HG03139 (cell line): Measurements from ENCODE around the gene GSDME.
"Not testable (repeated sequence)": the region's sequence is repeated elsewhere in the genome, so short reads cannot be mapped to it uniquely, and the experiment has no call there.

Experiments
- ATAC-seq: cut with Tn5 transposase; IDR thresholded peaks from one replicate; pipeline ENCODE4 v1.9.1; 2021; ENCODE audit not compliant: unreplicated experiment

Gene GSDME

DNA sequence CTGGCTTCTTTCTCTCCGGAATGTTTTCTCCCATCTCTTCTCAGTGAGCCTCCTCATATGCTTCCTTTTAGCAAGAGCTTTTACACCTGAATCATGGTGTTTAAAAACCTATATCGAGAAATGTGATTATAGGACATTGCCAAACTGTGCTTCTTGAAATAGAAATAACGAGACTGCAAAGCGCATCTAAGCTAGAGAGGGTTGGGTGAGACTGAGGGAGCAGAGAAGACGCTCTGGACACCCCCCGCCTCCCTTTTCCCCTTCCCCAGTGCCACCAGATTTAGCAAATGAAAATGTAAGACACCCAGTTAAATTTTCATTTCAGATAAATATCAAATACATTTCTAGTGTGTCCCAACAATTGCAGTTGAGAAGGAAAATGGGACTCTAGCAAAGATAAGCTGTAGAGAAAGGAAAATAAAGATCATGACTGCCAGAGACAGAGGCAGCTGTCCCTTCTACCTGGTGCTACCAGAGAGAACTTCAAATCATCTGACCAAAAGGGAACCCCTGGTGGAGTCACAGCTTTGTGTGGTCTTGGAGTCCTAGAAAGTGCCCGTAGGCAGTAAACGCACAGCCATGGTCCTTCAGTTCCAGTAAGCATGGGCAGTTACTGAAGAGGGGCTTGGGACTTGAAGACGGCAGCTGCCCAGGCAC is 14.6 kb downstream of the GSDME start:
- no peak for ATAC-seq

DNA sequence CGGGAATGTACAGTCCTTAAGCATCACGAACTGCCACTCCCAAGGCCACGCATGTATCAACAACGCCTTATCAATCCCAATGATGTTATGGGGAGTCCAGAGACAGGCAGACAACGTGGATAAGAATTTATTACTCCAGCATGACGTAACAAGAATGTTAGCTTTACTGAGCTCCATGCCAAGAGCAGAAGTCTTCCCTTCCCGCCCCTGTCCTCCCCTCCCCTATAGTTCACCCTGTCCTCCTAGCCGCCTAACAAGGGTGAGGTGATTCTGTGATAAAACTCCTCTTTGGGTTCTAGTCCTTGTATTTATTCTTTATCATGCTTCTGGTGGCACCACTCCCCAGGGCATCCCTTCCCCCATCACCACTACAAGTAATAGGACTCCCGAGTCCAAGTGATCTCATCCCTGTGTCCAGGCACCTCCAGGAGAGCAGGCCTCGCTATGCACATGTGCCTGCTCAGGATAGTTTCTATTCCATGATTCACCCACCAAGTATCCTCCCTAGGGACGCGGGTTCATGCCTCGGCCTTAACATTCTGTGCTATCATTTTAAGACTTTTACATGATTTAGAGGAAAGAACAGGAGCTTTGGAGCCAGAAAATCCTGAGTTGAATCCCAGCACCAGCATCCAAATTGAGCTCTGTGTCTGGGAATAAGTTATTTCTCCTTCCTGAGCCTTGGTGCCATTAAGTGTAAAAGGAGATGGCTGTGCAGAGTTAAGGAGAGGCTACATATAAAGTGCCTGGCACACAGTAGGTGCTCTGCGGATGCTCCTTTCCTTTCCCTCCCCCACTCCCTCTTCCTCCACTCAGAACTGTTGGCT is 15.4 kb downstream of the GSDME start:
- ATAC-seq, result no peak

DNA sequence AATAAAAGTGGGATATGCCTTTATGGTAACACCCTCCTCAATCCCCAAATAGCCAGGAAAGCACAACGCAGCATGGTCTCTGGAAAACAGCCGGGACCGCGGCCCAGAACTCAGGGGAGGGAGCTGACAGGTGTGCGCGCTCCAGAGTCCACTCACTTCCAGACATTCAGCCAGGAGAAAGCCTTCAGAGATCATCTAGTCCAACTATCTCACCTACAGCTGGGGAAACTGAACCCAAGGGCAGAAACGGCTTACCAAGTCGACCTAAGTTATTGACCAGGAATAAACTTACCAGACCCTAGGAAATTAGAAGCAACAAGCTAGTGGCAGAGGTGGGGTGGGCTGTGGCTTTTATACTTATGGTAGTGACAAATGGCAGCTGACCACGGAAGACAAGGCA is 16.4 kb downstream of the GSDME start:
- no peak for ATAC-seq

DNA sequence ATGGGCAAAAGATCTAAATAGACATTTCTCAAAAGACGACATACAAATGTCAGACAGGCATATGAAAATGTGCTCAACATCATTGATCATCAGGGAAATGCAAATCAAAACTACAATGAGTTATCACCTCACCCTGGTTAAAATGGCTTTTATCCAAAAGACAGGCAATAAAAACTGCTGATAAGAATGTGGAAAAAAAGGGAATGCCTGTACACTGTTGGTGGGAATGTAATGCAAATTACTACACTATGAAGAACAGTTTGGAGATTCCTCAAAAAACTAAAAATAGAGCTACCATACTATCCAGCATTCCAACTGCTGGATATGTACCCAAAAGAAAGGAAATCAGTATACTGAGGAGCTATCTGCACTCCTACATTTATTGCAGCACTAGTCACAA is 18.0 kb downstream of the GSDME start:
- no peak for ATAC-seq

DNA sequence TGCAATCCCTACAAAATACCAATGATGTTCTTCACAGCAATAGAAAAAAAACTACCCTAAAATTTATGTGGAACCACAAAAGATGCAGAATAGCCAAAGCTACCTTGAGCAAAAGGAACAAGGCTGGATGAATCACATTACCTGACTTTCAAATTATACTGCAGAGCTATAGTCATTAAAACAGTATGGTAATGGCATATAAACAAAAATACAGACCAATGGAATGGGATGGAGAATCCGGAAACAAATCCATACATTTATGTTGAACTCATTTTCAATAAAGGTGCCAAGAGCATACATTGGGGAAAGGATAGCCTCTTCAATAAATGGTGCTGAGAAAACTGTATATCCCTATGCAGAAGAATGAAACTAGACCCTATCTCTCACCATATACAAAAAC is 18.7 kb downstream of the GSDME start:
- no peak for ATAC-seq

DNA sequence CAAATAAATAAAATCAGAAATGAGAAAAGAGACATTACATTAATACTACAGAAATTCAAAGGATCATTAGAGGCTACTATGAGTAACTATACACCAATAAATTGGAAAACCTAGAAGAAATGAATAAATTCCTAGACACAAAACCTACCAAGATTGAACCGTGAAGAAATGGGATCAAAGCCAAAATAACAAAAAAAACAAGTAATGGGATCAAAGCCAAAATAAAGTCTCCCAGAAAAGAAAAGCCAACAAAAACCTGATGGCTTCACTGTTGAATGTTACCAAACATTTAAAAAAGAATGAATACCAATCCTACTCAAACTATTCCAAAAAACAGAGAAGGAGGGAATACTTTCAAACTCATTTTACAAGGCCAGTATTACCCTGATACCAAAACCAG is 20.0 kb downstream of the GSDME start:
- ATAC-seq, result no peak

DNA sequence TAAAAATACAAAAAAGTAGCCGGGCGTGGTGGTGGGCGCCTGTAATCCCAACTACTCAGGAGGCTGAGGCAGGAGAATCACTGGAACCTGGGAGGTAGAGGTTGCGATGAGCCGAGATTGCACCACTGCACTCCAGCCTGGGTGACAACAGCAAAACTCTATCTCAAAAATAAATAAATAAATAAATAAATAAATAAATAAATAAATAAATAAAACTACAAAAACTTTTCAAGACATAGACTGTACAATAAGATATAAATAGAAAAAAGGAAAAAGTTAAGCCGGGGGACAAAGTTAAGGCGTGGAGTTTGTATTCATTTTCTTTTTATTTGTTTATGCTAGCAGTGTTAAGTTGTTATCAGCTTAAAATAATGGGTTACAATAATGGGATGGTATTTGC is 21.7 kb downstream of the GSDME start:
- ATAC-seq, result not testable (repeated sequence)

DNA sequence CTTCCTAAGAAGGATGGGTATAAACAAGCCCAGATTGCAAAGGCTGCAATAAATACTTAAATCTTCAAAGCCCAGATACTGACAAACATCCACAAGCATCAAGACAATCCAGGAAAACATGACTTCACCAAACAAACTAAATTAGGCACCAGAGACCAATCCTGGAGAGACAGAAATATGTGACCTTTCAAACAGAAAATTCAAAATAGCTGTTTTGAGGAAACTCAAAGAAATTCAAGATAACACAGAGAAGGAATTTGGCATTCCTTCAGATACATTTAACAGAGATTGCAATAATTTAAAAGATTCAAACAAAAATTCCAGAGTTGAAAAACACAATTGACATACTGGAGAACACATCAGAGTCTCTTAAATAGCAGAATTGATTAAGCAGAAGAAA is 23.0 kb downstream of the GSDME start:
- no peak for ATAC-seq

DNA sequence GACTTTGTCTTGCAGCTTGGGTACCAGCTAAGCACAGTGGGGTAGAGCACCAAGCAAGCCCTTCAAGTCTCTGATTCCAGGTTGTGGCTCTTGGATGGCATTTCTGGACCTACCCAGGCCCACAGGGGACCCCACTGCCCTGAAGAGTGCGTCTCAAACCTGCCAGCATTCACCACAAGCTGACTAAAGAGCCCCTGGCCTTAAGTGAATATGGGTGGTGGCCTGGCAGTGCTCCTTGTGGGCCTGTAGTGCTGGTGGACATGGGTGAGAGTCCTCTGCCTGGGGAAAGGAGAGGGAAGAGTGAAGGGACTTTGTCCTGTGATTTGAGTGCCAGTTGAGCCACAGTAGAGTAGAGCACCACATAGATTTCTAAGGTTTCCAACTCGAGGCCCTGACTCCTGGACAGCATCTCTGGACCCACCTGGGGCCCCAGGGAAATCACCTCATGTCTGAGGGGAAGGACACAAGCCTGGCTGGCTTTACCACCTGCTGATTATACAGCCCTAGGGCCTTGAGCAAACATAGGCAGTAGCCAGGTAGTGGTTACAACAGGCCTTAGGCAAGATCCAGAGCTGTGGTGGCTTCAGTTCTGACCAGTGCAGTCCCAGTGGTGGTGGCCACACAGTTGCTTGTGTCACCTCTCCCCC is 23.7 kb downstream of the GSDME start:
- no peak for ATAC-seq

DNA sequence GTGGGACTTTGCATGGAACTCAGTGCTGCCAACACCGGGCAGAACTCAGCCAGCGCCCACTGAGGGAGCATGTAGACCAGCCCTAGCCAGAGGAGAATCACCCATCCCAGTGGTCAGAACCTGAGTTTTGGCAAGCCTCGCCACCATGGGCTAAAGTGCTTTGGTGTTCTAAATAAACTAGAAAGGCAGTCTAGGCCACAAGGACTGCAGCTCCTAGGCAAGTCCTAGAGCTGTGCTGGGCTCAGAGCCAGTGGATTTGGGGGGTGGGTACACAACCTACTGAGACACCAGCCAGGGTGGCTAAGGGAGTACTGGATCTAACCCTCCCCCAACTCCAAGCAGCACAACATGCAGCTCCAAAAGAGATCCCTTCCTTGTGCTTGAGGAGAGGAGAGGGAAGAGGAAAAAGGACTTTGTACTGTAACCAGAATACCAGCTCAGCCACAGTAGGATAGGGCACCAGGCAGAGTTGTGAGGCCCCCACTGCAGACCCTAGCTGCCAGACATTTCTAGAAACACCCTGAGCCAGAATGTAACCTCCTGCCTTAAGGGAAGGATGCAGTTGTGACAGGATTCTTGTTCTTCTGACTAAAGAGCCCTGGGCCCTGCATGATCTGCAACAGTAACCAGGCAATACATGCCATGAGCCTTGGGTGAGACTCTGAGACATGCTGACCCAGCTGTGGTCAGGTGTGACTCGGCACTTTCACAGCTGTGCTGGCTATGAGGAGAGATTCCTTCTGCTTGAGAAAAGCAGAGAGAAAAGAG is 24.4 kb downstream of the GSDME start:
- no peak for ATAC-seq

DNA sequence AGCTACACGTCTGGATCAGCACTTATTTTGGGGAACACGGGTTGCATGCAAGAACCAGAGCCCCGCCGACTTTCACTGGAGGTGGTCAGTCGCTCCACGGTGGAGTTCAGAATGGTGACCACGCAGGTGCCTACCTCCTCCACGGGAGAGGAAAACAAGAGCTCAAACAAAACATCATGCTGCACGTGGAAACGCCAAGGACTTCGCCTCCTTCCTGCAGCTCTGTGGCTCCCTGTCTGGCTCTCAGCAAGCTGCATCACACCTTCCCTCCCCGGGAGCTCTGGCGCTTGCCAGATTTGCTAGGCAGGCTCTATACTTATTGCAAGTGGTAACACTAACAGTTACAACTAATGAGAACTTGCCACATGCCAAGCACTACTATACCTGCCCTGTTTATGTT is 26.0 kb downstream of the GSDME start:
- ATAC-seq, result no peak

DNA sequence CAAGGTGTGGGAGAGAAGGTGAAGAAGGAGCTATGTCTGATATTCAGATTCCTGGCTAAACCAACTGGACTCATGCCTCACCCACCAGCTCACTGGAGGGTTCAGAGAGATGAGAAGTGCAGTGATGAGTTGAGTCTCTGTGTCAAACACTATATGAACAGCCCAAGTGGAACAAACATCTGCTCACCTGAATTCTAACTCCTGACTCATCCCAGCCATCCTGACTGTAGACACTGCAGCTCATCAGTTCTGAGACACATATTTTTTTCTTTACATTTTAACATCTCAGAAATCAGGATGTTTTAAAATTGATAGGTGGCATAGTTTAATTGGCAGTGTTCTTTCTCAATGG is 27.3 kb downstream of the GSDME start:
- ATAC-seq, result no peak

DNA sequence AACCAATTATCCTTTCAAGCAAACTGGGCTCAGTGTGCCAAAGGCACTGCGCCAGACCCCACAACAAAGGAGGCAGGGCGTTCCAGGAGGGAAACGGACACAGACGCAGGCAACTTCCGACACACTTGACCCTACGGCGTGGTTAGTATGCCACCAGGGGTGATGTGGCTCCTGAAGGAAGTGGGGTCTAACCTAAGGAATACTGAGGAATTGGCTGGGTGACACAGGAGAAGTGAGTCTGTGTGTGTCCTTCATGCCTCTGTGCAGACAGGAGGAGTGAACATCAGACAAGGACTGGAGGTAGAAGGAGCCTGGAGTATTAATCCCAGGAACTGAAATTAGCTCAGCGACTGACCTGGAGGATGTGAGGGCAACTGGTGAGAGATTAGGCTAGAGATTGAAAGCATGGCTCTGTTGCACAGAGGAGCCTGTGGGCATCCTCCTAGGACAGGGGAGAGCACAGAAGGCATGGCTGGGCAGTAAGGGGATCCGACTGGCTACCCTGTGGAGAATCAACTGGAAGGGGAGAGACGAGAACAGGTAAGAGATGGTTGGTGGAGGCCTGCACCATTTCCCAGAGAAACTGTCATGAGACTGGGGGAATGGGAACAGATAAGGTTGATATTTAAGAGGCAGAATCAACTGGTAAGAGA is 27.8 kb downstream of the GSDME start:
- no peak for ATAC-seq

DNA sequence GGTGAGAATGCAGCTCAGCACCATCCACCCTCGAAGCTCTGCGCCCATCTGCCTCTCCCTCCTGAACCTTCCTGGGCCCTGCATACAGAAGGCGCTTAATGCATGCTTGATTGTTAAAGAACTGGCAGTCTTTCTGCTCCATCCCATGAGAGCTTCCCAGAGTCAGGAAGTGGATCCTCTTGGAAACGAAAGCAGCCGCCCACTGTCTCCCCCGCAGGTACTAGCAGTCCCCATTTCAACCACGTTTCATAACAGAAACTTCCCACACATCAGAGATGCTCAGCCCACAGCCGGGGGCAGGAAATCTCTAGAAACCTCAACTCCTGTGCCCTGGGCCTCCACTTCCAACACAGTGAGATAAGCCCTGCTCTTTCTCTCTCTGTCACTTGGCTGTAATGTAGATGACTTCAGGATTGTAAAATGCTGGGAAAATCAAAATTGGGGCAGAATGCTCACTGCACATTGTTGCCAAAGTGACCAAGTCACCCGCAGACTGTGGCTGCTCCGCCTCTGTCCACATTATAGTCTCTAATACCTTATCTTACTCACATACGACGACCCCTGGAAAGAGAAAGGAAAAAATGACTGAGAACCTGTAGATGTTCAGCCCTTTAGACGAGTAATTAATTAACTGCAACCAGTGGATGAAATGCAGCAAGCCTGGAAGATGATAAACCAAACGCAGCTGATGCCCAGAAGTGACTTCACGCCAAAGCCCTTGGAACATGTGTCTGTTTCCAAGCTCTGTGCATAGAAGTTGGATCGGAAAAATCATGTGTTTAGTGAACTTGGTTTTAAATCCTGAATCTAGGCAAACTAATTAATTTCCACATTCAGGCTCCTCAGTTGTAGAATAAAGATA is 28.5 kb downstream of the GSDME start:
- no peak for ATAC-seq

DNA sequence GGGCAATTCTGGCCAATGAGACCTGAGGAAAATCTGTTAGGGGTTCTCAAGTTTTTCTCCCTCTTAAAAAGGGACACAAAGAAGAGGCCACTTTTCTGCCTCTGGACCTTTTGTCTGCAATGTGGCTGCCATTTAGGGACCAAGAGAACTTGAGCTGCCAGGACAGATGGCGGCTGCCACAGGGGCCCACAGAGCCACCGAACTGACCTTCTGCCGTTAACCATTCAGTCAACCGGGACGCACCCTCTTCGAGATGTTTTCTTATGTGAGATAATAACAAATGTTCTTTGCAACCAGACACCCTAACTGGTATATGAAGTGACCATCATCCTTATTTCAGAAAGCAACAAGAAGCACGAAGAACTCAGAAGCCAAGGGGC is 29.2 kb downstream of the GSDME start:
- ATAC-seq, result no peak

DNA sequence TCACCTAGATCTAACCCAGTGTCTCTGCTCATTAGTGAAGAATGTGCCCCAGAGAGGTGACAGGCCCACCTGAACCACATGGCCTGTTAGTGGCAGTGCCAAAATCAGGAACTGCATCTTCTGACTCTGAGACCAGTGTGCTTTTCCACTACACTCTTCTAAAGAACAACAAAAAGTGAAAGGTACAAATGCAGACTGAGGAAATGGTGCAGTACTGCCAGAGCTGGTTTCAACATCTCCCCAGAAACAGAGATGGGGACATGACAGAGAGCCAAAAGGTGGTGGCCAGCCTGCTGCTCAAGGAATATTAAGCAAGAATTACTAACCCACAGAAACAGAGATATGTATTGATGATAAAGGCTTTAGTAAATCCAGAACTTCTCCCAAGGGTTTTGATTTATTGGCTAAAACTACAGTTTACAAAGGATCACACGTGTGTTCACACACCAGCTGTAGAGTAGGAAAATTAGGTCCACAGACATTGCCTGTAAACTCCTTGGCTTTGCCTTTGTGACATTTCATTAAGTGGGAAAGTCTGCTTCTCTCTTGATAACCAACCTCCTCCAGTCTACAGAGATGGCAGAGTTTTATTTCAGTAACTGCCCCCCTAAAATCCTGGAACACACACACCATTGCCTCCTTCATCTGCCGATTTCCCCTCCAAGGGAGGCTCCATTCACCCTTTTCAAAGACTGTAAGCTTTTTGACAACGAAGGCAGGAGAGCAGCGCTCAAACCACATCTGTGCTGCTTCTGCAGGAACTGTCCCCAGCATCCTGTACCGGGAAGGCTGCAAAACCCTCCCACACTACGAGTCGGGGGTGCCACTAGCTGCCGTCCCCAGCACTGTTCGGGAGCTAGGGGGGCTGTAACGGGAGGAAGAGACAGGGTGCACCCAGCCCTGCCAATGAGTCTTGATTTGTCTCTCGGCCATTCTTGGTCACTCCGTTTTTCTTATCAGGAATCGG is 29.8 kb downstream of the GSDME start:
- peak; percentile 62 for ATAC-seq

DNA sequence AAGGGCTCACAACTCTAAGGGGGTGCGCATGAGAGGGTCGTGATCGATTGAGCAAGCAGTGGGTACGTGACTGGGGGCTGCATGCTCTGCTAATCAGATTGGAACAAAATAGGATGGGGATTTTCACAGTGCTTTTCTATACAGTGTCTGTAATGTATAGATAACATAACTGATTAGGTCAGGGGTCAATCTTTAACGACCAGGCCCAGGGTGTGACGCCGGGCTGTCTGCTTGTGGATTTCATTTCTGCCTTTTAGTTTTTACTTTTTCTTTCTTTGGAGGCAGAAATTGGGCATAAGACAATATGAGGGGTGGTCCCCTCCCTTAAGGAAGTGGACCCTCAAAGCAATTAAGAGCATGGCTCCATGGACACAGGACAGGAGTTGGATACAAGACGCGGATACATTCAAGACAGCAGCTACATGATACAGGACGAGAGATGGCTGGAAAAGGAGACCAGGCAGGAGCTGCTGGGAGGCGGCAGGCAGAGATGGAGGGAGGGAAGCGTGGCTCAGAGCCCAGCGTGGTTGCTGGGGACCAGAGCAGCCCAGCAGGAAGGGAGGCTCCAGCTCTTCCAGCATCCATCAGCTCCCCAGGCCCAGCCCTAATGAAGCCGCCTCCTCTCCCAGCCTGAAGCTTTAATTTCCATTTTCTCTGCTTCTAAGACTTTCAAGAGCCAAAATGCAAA is 31.6 kb downstream of the GSDME start:
- ATAC-seq, result no peak

DNA sequence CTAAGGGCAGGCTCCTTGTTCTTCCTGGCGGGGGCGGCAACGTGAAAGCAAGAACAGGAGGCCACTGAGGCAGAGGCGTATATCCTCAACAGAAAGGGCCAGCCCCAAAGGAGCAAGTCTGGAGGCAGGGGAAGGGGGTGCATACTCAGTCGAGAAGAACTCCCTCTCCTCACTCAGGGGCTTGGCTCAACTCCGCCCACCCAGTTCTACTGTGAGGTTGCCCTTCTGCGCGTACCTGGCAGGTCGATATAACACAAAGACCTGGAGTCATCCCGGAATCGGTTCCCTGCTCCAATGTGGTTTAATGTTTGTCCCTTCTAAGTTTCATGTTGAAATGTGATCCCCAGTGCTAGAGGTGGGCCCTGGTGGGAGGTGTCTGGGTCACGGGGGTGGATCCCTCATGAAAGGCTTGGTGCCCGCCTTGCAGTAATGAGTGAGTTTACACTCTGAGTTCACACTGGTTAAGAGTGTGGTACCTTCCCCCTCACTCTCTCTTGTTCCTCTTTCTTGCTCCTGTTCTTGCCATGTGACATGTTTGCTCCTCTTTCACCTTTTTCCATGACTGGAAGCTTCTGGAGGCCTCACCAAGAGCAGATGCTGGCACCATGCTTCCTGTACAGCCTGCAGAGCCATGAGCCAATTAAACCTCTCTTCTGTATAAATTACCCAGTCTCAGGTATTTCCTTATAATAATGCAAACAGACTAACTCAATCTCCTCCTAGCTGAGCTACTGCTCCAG is 32.6 kb downstream of the GSDME start:
- ATAC-seq, result no peak
